Activated naive CD8-positive, alpha-beta T cell treated with anti-CD3 and anti-CD28 coated beads for 36 hours (primary cell): Measurements from ENCODE around the gene PRAMEF7. TPM values are rescaled to one million over a fixed set of nuclear protein-coding genes. Genes with fewer than 3 reads are reported as not detected.
"Not testable (repeated sequence)": the region's sequence is repeated elsewhere in the genome, so short reads cannot be mapped to it uniquely, and the experiment has no call there.

ENCODE experiments used
- DNase-seq: peaks from one replicate; pipeline ENCODE4 v3.0.0; 2021
- H3K27ac Mint-ChIP-seq: one replicate; pipeline ENCODE4 v1.8.0; 2022; ENCODE audit warnings: mild to moderate bottlenecking, moderate library complexity, mixed read lengths
- H3K27me3 Mint-ChIP-seq: one replicate; pipeline ENCODE4 v1.8.0; 2022; ENCODE audit warnings: mild to moderate bottlenecking, mixed read lengths
- H3K36me3 Mint-ChIP-seq: one replicate; pipeline ENCODE4 v1.8.0; 2021; ENCODE audit warnings: mild to moderate bottlenecking, mixed read lengths
- H3K4me1 Mint-ChIP-seq: one replicate; pipeline ENCODE4 v1.8.0; 2021; ENCODE audit warnings: mixed read lengths
- H3K4me3 Mint-ChIP-seq: one replicate; pipeline ENCODE4 v1.8.0; 2022; ENCODE audit warnings: mild to moderate bottlenecking, moderate library complexity, mixed read lengths
- H3K9me3 Mint-ChIP-seq: one replicate; pipeline ENCODE4 v1.8.0; 2022; ENCODE audit warnings: mixed read lengths
- total RNA-seq, 2 experiments: library from RNA; stranded (reverse); gene quantifications; one replicate each; pipeline ENCODE4 v1.2.3, GENCODE V29; 2021

PRAMEF7 gene
- total RNA-seq: not detected

- H3K4me3 Mint-ChIP-seq, H3K9me3 Mint-ChIP-seq, DNase-seq, H3K27me3 Mint-ChIP-seq, H3K27ac Mint-ChIP-seq, H3K4me1 Mint-ChIP-seq, H3K36me3 Mint-ChIP-seq: not testable (repeated sequence)
Observed at GRCh38 chr1:12916310-12916709, at the start of gene PRAMEF7. PRAMEF7 (plus strand) TSS chr1:12916610; CDS start chr1:12917693, 1,083 bp downstream.

- H3K36me3 Mint-ChIP-seq, H3K27me3 Mint-ChIP-seq, DNase-seq, H3K9me3 Mint-ChIP-seq, H3K27ac Mint-ChIP-seq, H3K4me1 Mint-ChIP-seq, H3K4me3 Mint-ChIP-seq: not testable (repeated sequence)
Observed at GRCh38 chr1:12878453-12878852, 38.0 kb upstream of the PRAMEF7 start.

DNA sequence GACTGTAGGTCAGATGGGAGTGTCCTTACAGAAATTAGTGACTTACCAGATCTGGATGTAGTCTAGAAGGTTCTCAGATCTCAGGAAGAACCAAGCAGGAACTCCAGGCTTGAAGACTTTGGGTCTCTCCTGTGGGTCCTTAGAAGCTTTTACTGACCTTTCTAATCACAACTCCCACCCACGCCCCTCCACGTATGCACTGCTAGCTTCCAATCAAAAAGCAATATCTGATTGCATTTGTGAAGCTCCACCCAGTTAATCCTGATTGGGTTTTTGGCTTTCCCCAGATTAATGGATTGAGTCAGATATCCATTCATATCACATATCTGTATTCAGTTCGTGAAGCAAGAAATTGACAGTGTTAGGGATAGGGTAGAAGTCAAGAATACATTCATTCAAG lies 30.3 kb upstream of the PRAMEF7 start, which contains the start of gene PRAMEF4:
Gene PRAMEF4, minus strand, starts transcription at position 101 of the 400 bp plus-strand sequence. CDS start 2,807 bp downstream, outside the sequence.
- H3K27me3 Mint-ChIP-seq, H3K27ac Mint-ChIP-seq, DNase-seq, H3K9me3 Mint-ChIP-seq, H3K4me1 Mint-ChIP-seq, H3K36me3 Mint-ChIP-seq, H3K4me3 Mint-ChIP-seq: not testable (repeated sequence)

DNA sequence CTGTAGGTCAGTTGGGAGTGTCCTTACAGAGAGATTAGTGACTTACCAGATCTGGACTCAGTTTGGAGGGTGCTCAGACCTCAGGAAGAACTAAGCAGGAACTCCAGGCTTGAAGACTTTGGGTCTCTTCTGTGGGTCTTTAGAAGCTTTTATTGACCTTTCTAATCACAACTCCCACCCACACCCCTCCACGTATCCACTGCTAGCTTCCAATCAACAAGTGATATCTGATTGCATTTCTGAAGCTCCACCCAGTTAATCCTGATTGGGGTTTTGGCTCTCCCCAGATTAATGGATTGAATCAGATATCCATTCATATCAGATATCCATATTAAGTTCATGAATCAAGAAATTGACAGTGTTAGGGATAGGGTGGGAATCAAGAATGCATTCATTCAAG lies 18.2 kb upstream of the PRAMEF7 start, which contains the start of gene PRAMEF10:
Gene PRAMEF10, minus strand, starts transcription at position 101 of the 400 bp plus-strand sequence. CDS start 2,423 bp downstream, outside the sequence.
- not testable (repeated sequence) for H3K27me3 Mint-ChIP-seq, H3K4me1 Mint-ChIP-seq, H3K36me3 Mint-ChIP-seq, DNase-seq, H3K9me3 Mint-ChIP-seq, H3K4me3 Mint-ChIP-seq, H3K27ac Mint-ChIP-seq

DNA sequence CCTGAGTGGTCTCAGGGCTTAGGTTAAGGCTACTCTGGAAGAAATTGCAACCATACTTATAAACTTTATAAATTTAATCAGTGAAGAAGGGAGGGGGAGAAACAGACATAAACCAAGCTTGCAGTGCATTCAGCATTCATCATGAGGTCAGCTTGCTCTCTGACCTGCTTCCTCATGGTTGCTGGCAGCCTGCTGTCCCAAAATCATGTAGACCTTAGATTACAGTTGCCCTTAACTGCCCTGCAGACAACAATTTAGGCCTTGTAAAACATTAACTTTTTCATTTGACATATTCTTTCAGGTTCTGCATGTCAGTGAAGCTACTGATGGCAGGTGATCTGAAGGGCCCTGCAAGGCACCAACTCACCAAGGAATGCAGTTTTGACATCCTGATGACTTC lies 17.2 kb upstream of the PRAMEF7 start:
- H3K27ac Mint-ChIP-seq, H3K36me3 Mint-ChIP-seq, H3K4me3 Mint-ChIP-seq, H3K4me1 Mint-ChIP-seq, H3K27me3 Mint-ChIP-seq, DNase-seq, H3K9me3 Mint-ChIP-seq: not testable (repeated sequence)

GRCh38 chr1:12903793-12904572 lies 12.4 kb upstream of the PRAMEF7 start:
- H3K27ac Mint-ChIP-seq, DNase-seq, H3K27me3 Mint-ChIP-seq, H3K4me1 Mint-ChIP-seq, H3K4me3 Mint-ChIP-seq, H3K36me3 Mint-ChIP-seq, H3K9me3 Mint-ChIP-seq: not testable (repeated sequence)

- not testable (repeated sequence) for H3K4me1 Mint-ChIP-seq, H3K4me3 Mint-ChIP-seq
Observed at GRCh38 chr1:12921749-12922148, 5.3 kb downstream of the PRAMEF7 start.

DNA sequence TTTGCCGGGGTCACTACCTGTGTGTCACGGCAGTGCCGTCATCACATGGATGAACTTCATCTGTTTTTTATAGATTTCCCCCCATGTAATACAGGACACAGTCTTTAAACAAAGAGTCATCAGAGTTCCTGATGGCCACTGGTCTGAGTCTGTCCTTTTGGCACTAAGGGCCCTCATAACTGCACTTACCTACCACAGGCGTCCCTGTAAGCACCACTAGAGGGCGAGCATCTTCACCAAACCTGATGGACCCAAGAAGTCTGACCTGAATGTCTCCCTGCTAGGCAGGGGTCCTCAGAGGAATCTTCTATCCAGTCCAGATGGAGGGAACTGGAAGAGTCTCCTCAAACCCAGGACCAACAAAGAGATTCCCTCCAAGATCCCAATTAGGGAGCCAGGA lies 8.0 kb downstream of the PRAMEF7 start:
- not testable (repeated sequence) for DNase-seq, H3K4me3 Mint-ChIP-seq, H3K36me3 Mint-ChIP-seq, H3K4me1 Mint-ChIP-seq, H3K9me3 Mint-ChIP-seq, H3K27ac Mint-ChIP-seq, H3K27me3 Mint-ChIP-seq

More at GRCh38 chr1:12921749-12922148, 5.3 kb downstream of the PRAMEF7 start:
- H3K9me3 Mint-ChIP-seq, H3K27me3 Mint-ChIP-seq, DNase-seq, H3K36me3 Mint-ChIP-seq, H3K27ac Mint-ChIP-seq: not testable (repeated sequence)

DNA sequence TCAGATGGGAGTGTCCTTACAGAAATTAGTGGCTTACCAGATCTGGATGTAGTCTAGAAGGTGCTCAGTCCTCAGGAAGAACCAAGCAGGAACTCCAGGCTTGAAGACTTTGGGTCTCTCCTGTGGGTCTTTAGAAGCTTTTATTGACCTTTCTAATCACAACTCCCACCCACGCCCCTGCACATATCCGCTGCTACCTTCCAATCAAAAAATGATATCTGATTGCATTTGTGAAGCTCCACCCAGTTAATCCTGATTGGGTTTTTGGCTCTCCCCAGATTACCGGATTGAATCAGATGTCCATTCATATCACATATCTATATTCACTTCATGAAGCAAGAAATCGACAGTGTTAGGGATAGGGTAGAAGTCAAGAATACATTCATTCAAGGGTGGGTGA lies 31.1 kb downstream of the PRAMEF7 start, which contains the start of gene PRAMEF6:
Gene PRAMEF6, minus strand, starts transcription at position 101 of the 400 bp plus-strand sequence. CDS start 5,062 bp downstream, outside the sequence.
- not testable (repeated sequence) for H3K27ac Mint-ChIP-seq, H3K4me1 Mint-ChIP-seq, DNase-seq, H3K4me3 Mint-ChIP-seq, H3K9me3 Mint-ChIP-seq, H3K27me3 Mint-ChIP-seq, H3K36me3 Mint-ChIP-seq

Other genes starting within 250 kb of the PRAMEF7 start
- not detected for gene AADACL3, start 200.5 kb upstream of the PRAMEF7 start, total RNA-seq
- not detected for gene CFAP107, start 170.4 kb upstream of the PRAMEF7 start, total RNA-seq
- gene PRAMEF12, start 142.9 kb upstream of the PRAMEF7 start, total RNA-seq: not detected
- gene PRAMEF1, start 125.2 kb upstream of the PRAMEF7 start, total RNA-seq: not detected
- not detected for gene PRAMEF11, start 85.2 kb upstream of the PRAMEF7 start, total RNA-seq
- not detected for gene HNRNPCL1, start 67.9 kb upstream of the PRAMEF7 start, total RNA-seq
- not detected for gene PRAMEF2, start 59.5 kb upstream of the PRAMEF7 start, total RNA-seq
- gene PRAMEF4, start 30.4 kb upstream of the PRAMEF7 start, total RNA-seq: not detected
- not detected for gene PRAMEF10, start 18.3 kb upstream of the PRAMEF7 start, total RNA-seq
- gene PRAMEF6, start 31.0 kb downstream of the PRAMEF7 start, total RNA-seq: not detected
- not detected for gene PRAMEF27, start 140.0 kb downstream of the PRAMEF7 start, total RNA-seq
- gene HNRNPCL3, start 144.2 kb downstream of the PRAMEF7 start, total RNA-seq: not detected
- not detected for gene PRAMEF25, start 154.2 kb downstream of the PRAMEF7 start, total RNA-seq
- gene HNRNPCL2, start 200.2 kb downstream of the PRAMEF7 start, total RNA-seq: not detected
- gene PRAMEF26, start 239.4 kb downstream of the PRAMEF7 start, total RNA-seq: not detected
- gene HNRNPCL4, start 249.0 kb downstream of the PRAMEF7 start, total RNA-seq: not detected